Measurements from ENCODE around the gene RAMAC.

RAMAC gene

DNA sequence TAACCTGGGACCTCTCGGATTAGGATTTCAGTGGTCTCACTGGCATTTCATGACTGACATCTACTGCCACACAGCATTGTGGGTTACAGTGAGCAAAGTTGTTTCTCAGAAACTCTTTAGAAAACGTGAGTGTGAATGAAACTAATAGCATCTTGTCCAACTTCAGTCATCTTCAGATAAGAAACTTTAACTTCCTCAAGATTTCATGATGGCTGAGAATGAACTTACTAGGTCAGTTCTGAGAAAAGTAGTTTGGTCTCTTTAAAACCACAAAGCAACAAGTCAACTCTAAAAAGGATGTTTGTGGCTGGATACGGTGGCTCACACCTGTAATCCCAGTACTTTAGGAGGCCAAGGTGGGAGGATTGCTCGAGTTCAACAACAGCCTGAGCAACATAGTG, 19.3 kb upstream of the RAMAC start:
- no peak overlapping the region for H3K4me3 ChIP-seq (ENCODE audit: insufficient read depth, low read depth, low read length)
- no peaks in the 10 kb centered on the region for H3K36me3 ChIP-seq (ENCODE audit: control insufficient read depth, insufficient read depth, low read length)
- no peak overlapping the region for H3K27ac ChIP-seq (ENCODE audit: insufficient read depth, low read depth, low read length, poor library complexity, severe bottlenecking)
- 87 to 92% methylated on average over 4 of the region's 4 CpGs for WGBS, 2 experiments
- no peaks in the 10 kb centered on the region for H3K4me1 ChIP-seq (ENCODE audit: control insufficient read depth, insufficient read depth, low read length)
- H3K9me3 ChIP-seq (ENCODE audit: control insufficient read depth, low read length), result no peaks in the 10 kb centered on the region
- no peaks in the 10 kb centered on the region for H3K27me3 ChIP-seq (ENCODE audit: control insufficient read depth, insufficient read depth, low read length, poor library complexity, severe bottlenecking)

DNA sequence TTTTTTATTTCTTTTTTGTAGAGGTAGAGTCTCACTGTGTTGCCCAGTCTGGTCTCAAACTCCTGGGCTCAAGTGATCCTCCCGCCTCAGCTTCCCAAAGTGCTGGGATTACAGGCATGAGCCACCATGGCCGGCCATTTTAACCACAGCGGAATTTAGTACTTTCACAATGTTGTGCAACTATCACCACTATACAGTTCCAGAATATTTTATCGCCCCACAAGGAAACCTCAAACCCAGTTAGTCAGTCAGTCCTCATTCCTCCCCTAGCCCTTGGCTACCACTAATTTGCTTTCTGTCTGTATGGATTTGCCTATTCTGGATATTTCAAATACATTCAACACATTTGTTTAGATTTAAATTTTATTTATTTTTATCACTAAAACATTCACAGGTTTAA, 17.9 kb upstream of the RAMAC start:
- Histone ChIP-seq H3K9me3 (ENCODE audit: control insufficient read depth, low read length) (no peaks in the 10 kb centered on the region), H3K4me3 (ENCODE audit: insufficient read depth, low read depth, low read length) (no peak overlapping the region), H3K27ac (ENCODE audit: insufficient read depth, low read depth, low read length, poor library complexity, severe bottlenecking) (no peak overlapping the region), H3K27me3 (ENCODE audit: control insufficient read depth, insufficient read depth, low read length, poor library complexity, severe bottlenecking) (no peaks in the 10 kb centered on the region), H3K36me3 (ENCODE audit: control insufficient read depth, insufficient read depth, low read length) (no peaks in the 10 kb centered on the region), H3K4me1 (ENCODE audit: control insufficient read depth, insufficient read depth, low read length) (no peaks in the 10 kb centered on the region)
- 87 to 91% methylated on average over 4 of the region's 4 CpGs for WGBS, 2 experiments

DNA sequence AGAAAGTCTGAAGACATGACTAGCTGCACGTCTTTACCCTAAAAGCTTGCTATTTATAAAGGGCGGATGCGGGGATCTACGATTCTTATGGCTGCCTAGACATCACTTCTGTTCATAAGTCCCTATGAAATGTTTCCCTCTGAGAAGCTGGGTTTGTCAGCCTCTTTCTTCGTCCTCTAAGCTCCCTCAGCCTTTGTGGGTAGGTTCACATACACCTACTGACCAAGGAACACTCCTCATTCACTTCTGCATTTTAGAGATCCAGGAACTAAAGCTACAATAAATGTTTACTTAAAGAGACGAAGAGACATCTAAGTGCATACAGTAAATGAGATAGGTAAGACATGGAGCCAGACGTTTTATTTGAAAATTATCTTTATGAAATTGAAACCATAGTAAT, 16.7 kb upstream of the RAMAC start:
- Histone ChIP-seq H3K4me3 (ENCODE audit: insufficient read depth, low read depth, low read length) (no peak overlapping the region), H3K9me3 (ENCODE audit: control insufficient read depth, low read length) (no peaks in the 10 kb centered on the region), H3K4me1 (ENCODE audit: control insufficient read depth, insufficient read depth, low read length) (no peaks in the 10 kb centered on the region), H3K27ac (ENCODE audit: insufficient read depth, low read depth, low read length, poor library complexity, severe bottlenecking) (no peak overlapping the region), H3K36me3 (ENCODE audit: control insufficient read depth, insufficient read depth, low read length) (no peaks in the 10 kb centered on the region), H3K27me3 (ENCODE audit: control insufficient read depth, insufficient read depth, low read length, poor library complexity, severe bottlenecking) (no peaks in the 10 kb centered on the region)
- WGBS, 2 experiments, result 88 to 90% methylated on average over 6 to 7 of the region's 7 CpGs

DNA sequence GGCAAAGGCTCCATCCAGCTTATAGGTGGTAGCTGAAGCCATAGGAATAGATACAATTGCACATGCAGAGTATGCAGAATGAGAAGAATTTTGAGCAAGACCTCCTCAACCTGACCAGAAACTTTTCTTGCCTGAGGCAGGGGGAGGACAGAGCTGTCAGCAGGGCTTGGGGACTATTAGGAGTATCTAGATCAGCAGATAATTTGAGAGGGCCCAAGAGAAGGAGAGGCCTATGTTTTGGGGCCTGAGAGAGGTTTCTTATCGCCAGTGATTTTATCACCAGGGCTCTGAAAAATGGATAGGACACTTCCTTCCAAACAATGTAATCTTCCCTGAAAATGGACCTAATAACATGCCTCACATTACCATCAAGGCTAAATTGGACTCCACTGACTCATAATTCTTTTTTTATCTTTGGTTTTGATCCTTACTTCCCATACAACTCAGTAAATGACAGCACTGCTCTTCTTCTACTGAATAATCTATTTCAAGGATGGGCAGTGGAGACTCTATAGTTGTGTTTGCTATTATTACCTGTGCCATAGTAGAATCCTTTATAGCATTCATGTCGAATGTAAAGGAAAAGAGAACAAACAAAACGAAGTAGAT, 15.8 kb upstream of the RAMAC start:
- no peak overlapping the region for H3K27ac ChIP-seq (ENCODE audit: insufficient read depth, low read depth, low read length, poor library complexity, severe bottlenecking)
- H3K4me3 ChIP-seq (ENCODE audit: insufficient read depth, low read depth, low read length), result no peak overlapping the region
- 79 to 94% methylated on average over 3 of the region's 3 CpGs for WGBS, 2 experiments
- H3K9me3 ChIP-seq (ENCODE audit: control insufficient read depth, low read length), result no peaks in the 10 kb centered on the region
- H3K4me1 ChIP-seq (ENCODE audit: control insufficient read depth, insufficient read depth, low read length), result no peaks in the 10 kb centered on the region
- no peaks in the 10 kb centered on the region for H3K27me3 ChIP-seq (ENCODE audit: control insufficient read depth, insufficient read depth, low read length, poor library complexity, severe bottlenecking)
- no peaks in the 10 kb centered on the region for H3K36me3 ChIP-seq (ENCODE audit: control insufficient read depth, insufficient read depth, low read length)

DNA sequence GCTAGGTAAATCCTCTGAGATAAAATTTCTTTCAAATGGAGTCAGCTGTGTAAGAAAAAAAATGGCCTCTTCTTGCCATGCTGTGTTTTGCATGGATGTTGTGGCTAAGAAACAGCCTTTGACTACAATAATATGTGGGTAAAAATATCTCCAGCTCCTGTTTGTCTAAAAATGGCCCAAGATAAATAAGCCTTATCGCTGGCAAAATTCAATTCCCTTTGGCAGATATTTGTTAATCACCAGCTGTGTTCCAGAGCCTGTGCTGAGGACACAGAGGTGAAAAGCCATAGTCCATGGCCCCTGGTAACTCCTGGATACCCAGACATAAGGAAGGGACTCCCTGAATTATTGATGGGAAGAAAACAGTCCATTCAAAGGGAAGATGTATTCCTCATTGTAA, 15.3 kb upstream of the RAMAC start:
- Histone ChIP-seq H3K27ac (ENCODE audit: insufficient read depth, low read depth, low read length, poor library complexity, severe bottlenecking) (no peak overlapping the region), H3K9me3 (ENCODE audit: control insufficient read depth, low read length) (no peaks in the 10 kb centered on the region), H3K4me3 (ENCODE audit: insufficient read depth, low read depth, low read length) (no peak overlapping the region), H3K27me3 (ENCODE audit: control insufficient read depth, insufficient read depth, low read length, poor library complexity, severe bottlenecking) (no peaks in the 10 kb centered on the region), H3K4me1 (ENCODE audit: control insufficient read depth, insufficient read depth, low read length) (no peaks in the 10 kb centered on the region), H3K36me3 (ENCODE audit: control insufficient read depth, insufficient read depth, low read length) (no peaks in the 10 kb centered on the region)
- WGBS, 2 experiments, result 96 to 100% methylated on average over 1 of the region's 1 CpG

DNA sequence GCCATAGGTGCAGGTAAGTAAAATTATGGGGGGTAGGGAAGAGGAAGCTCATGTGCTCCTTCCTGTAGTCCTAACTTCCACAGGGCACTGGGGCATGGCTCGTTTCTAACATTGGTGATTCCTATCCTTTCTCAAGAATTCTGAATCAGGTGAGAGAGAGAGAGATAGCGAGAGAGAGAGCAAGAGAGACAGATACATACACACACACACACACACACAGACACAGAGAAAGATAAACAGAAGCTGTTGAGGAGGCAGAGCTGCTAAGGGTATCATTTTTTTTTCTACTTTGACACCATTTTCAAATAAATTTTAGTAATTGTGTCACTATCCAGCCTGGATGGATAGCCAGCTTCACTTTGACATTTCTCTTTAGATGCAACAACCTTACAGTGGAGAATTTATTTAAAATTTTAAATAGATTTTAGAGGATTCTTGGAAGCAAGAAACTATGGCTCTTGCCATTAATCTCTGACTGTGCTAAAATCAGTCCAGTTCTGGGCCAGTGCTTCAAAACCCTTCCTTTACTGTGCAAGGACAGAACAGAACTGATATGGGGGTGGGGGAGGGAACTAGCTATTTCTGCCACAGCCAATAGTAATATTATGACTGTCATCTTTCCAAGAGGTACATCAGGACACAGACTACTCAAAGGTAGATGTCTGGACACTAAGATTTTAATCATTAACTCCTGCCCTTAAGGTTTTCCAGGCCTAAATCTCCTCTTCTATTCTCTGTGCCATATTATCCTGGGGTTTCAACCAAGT, 14.6 kb upstream of the RAMAC start:
- no peaks in the 10 kb centered on the region for H3K27me3 ChIP-seq (ENCODE audit: control insufficient read depth, insufficient read depth, low read length, poor library complexity, severe bottlenecking)
- H3K27ac ChIP-seq (ENCODE audit: insufficient read depth, low read depth, low read length, poor library complexity, severe bottlenecking), result no peak overlapping the region
- 93% methylated on average over 1 of the region's 2 CpGs; no CpG with 5 or more reads in 1 of the 2 experiments for WGBS, 2 experiments
- H3K9me3 ChIP-seq (ENCODE audit: control insufficient read depth, low read length), result no peaks in the 10 kb centered on the region
- no peaks in the 10 kb centered on the region for H3K36me3 ChIP-seq (ENCODE audit: control insufficient read depth, insufficient read depth, low read length)
- H3K4me1 ChIP-seq (ENCODE audit: control insufficient read depth, insufficient read depth, low read length), result no peaks in the 10 kb centered on the region
- H3K4me3 ChIP-seq (ENCODE audit: insufficient read depth, low read depth, low read length), result no peak overlapping the region

DNA sequence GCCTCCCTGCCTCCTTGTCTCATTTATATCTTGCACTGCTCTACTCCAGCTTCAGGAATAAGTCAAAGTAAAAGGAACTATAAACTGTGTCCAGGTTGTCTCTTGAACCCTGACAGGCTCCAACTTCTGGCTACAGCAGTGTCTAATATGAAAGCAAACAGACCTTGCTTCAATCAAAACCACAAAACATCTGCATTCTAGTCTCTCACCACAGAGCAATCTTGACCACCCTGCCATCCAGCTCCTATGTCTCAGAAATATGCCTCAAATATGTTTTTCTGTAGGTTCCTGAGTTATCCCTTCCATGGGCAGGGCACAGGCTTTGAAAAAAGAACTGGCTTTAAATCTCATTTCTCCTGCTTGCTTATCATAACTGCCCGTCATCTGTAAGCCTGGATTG, 13.0 kb upstream of the RAMAC start:
- 82 to 93% methylated on average over 1 of the region's 1 CpG for WGBS, 2 experiments
- no peaks in the 10 kb centered on the region for H3K36me3 ChIP-seq (ENCODE audit: control insufficient read depth, insufficient read depth, low read length)
- no peaks in the 10 kb centered on the region for H3K9me3 ChIP-seq (ENCODE audit: control insufficient read depth, low read length)
- H3K4me1 ChIP-seq (ENCODE audit: control insufficient read depth, insufficient read depth, low read length), result no peaks in the 10 kb centered on the region
- no peaks in the 10 kb centered on the region for H3K27me3 ChIP-seq (ENCODE audit: control insufficient read depth, insufficient read depth, low read length, poor library complexity, severe bottlenecking)
- no peak overlapping the region for H3K4me3 ChIP-seq (ENCODE audit: insufficient read depth, low read depth, low read length)
- no peak overlapping the region for H3K27ac ChIP-seq (ENCODE audit: insufficient read depth, low read depth, low read length, poor library complexity, severe bottlenecking)

DNA sequence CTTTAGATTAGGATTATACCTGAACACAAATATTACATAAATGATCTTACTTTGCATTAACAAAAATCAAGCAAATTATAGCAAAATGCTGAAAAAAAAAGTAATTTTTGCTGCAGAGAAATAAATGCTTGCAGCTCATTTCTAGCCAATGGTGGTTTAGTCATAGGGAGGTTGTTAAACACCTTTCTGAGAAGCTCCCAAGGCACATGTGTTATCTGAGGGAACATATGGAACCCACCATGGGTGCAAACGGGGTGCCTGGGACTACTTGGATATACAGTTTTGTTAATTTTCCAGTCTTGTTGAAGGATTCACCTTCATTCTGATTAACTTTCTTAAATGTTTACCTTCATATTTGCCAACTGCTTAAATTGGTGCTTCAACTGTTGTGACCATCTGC, 8.9 kb upstream of the RAMAC start:
- 84 to 100% methylated on average over 1 of the region's 1 CpG for WGBS, 2 experiments
- Histone ChIP-seq H3K4me3 (ENCODE audit: insufficient read depth, low read depth, low read length) (no peak overlapping the region), H3K4me1 (ENCODE audit: control insufficient read depth, insufficient read depth, low read length) (no peaks in the 10 kb centered on the region), H3K27me3 (ENCODE audit: control insufficient read depth, insufficient read depth, low read length, poor library complexity, severe bottlenecking) (no peaks in the 10 kb centered on the region), H3K27ac (ENCODE audit: insufficient read depth, low read depth, low read length, poor library complexity, severe bottlenecking) (no peak overlapping the region), H3K9me3 (ENCODE audit: control insufficient read depth, low read length) (no peaks in the 10 kb centered on the region), H3K36me3 (ENCODE audit: control insufficient read depth, insufficient read depth, low read length) (no peaks in the 10 kb centered on the region)

DNA sequence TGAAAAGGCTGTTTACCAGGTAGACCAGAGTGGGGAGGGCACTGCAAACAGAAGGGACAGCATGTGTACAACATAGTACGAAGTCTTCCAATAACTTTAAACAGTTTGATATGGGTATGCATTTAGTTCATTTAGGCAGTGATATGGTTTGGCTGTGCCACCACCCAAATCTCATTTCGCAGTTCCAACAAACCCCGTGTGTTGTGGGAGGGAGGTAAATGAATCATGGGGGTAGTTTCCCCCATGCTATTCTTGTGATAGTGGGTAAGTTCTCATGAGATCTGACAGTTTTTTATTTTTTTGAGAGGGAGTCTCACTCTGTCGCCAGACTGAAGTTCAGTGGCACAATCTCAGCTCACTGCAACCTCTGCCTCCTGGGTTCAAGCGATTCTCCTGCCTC, 7.6 kb upstream of the RAMAC start:
- Histone ChIP-seq H3K4me1 (ENCODE audit: control insufficient read depth, insufficient read depth, low read length) (no peaks in the 10 kb centered on the region), H3K27me3 (ENCODE audit: control insufficient read depth, insufficient read depth, low read length, poor library complexity, severe bottlenecking) (no peaks in the 10 kb centered on the region), H3K36me3 (ENCODE audit: control insufficient read depth, insufficient read depth, low read length) (no peaks in the 10 kb centered on the region), H3K4me3 (ENCODE audit: insufficient read depth, low read depth, low read length) (no peak overlapping the region), H3K9me3 (ENCODE audit: control insufficient read depth, low read length) (no peaks in the 10 kb centered on the region), H3K27ac (ENCODE audit: insufficient read depth, low read depth, low read length, poor library complexity, severe bottlenecking) (no peak overlapping the region)
- 92 to 96% methylated on average over 5 of the region's 5 CpGs for WGBS, 2 experiments

DNA sequence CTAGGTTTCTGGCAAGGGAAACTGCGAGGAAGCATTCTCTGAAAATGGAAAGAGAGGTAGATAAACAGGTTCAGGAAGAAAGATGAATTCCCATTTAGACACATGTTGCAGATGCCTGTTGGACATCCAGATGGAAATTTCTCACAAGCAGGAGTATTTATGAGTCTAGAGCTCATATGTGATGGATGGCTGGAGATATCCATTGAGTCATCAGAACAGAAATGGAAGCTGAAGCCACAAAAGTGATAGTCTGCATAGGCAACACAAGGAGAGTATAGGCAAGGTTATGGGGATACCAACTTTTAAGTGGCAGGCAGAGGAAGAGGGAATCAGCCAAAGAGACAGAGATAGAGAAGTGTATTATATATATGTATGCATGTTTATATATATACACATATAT, 6.3 kb upstream of the RAMAC start:
- H3K36me3 ChIP-seq (ENCODE audit: control insufficient read depth, insufficient read depth, low read length), result no peaks in the 10 kb centered on the region
- no peaks in the 10 kb centered on the region for H3K9me3 ChIP-seq (ENCODE audit: control insufficient read depth, low read length)
- H3K27me3 ChIP-seq (ENCODE audit: control insufficient read depth, insufficient read depth, low read length, poor library complexity, severe bottlenecking), result no peaks in the 10 kb centered on the region
- no peaks in the 10 kb centered on the region for H3K4me1 ChIP-seq (ENCODE audit: control insufficient read depth, insufficient read depth, low read length)
- H3K4me3 ChIP-seq (ENCODE audit: insufficient read depth, low read depth, low read length), result no peak overlapping the region
- no peak overlapping the region for H3K27ac ChIP-seq (ENCODE audit: insufficient read depth, low read depth, low read length, poor library complexity, severe bottlenecking)
- WGBS, 2 experiments, result 95 to 98% methylated on average over 1 of the region's 1 CpG
